ENCODE measurements around the gene PHYHD1.

The PHYHD1 gene

GRCh38 chr9:128986671-128987070 is 65.9 kb downstream of the PHYHD1 start:
- peak; percentile 27 for DNase-seq

- DNase-seq = no peak
Measured at GRCh38 chr9:128987805-128988204, 67.0 kb downstream of the PHYHD1 start.

Measured in activated effector memory CD4-positive, alpha-beta T cell treated with anti-CD3 and anti-CD28 coated beads, Interleukin-2, amount 50 U/mL, for 16 hours (primary cell).